Measurements from ENCODE around the gene LCORL. TPM values are rescaled to one million over a fixed set of nuclear protein-coding genes. Genes with fewer than 3 reads are reported as not detected.
A peak's percentile ranks its signal among the peaks of the same experiment; 100 is the strongest.

LCORL gene
- polyA plus RNA-seq, 4 donors, result 4.2 to 23.2 (median 9.5) TPM

DNA sequence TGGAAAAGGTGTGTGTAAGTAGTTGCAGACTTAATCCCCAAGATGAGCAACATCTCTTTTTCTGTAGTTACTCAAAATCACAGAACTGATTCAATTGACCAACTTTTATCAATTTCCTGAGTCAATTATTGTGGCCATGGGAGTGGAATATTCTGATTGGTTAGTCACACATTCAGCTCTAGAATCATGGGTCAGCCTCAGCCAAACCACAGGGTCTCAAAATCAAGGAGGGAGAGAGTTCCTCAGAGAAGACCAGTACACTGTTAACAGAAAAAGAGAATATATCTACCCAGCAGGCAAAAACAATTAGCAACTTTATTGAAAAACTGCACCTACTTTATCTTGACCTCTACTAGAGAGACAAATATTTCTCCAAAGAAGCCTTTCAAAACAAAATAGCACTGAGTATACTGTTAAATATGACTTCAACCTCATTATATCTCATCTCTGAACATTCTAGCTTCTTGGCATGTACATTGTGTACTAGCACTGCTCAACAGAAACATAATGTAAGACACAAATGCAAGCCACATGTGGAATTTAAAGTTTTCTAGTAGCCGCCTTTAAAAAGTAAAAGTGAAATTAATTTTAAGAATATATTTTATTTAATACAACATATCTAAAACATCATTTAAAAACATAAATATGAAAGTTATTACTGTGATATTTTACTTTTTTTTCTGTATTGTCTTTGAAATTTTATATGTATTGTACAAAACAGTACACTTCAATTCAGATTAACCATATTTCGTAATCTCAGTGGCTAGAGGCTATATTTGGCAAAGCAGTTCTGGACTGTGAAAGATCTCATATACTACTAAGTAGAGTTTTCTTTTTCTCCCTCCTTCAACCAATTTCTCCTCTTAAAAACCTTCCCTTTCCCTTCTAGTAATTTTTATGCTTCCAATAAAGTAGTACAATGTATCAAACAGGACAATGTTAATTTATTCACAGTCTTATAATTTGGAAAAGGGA is 11.8 kb upstream of the LCORL start:
- Histone ChIP-seq H3K4me1 (ENCODE audit: control insufficient read depth in 3 of 3, insufficient read depth in 2 of 3, low read depth in 1 of 3, low read length in 2 of 3) (no peaks in the 10 kb centered on the region), H3K36me3 (ENCODE audit: control insufficient read depth in 3 of 3, insufficient read depth in 2 of 3, low read depth in 1 of 3, low read length in 3 of 3) (no peaks in the 10 kb centered on the region), H3K27me3 (ENCODE audit: control insufficient read depth in 3 of 3, insufficient read depth in 3 of 3, low read length in 3 of 3) (peaks cover 0 to 2% (median 0%) of the 10 kb centered on the region in 3 donors), H3K9me3 (ENCODE audit: control insufficient read depth in 2 of 2, insufficient read depth in 1 of 2, low read depth in 1 of 2, low read length in 1 of 2) (no peaks in the 10 kb centered on the region), H3K4me3 (ENCODE audit: low read depth in 1 of 3, low read length in 3 of 3) (no peak overlapping the region), H3K27ac (ENCODE audit: low read depth in 1 of 3, low read length in 2 of 3) (no peak overlapping the region)
- no peak for DNase-seq
- 87 to 93% (median 91%) methylated on average over 2 of the region's 2 CpGs for WGBS, 3 donors
- no peak for FAIRE-seq

DNA sequence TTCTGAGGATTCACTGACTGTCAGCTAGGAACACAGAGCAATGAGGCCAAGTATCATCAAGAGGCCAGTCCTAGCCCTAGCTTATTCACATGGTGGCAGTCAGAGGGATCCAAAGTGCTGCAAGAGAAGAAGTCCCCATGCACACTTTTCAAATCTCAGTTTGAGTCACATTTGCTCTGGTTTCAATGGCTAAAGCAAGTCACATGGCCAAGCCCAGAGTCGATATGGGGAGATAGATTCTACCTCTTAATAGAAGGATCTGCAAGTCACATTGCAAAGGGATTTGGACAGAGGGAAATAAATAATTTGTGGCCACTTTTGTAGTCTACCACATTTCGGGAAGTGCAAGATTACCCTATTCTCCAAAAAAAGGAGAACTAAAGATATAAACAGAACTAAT is 3.7 kb upstream of the LCORL start:
- Histone ChIP-seq H3K9me3 (ENCODE audit: control insufficient read depth in 2 of 2, insufficient read depth in 1 of 2, low read depth in 1 of 2, low read length in 1 of 2) (no peaks in the 10 kb centered on the region), H3K4me1 (ENCODE audit: control insufficient read depth in 3 of 3, insufficient read depth in 2 of 3, low read depth in 1 of 3, low read length in 2 of 3) (no peaks in the 10 kb centered on the region), H3K4me3 (ENCODE audit: low read depth in 1 of 3, low read length in 3 of 3) (no peak overlapping the region), H3K36me3 (ENCODE audit: control insufficient read depth in 3 of 3, insufficient read depth in 2 of 3, low read depth in 1 of 3, low read length in 3 of 3) (no peaks in the 10 kb centered on the region), H3K27me3 (ENCODE audit: control insufficient read depth in 3 of 3, insufficient read depth in 3 of 3, low read length in 3 of 3) (peaks cover 0 to 1% (median 0%) of the 10 kb centered on the region in 3 donors), H3K27ac (ENCODE audit: low read depth in 1 of 3, low read length in 2 of 3) (no peak overlapping the region)
- FAIRE-seq (no peak), DNase-seq (no peak)
- WGBS, 3 donors, result 78 to 94% (median 85%) methylated on average over 2 of the region's 2 CpGs

DNA sequence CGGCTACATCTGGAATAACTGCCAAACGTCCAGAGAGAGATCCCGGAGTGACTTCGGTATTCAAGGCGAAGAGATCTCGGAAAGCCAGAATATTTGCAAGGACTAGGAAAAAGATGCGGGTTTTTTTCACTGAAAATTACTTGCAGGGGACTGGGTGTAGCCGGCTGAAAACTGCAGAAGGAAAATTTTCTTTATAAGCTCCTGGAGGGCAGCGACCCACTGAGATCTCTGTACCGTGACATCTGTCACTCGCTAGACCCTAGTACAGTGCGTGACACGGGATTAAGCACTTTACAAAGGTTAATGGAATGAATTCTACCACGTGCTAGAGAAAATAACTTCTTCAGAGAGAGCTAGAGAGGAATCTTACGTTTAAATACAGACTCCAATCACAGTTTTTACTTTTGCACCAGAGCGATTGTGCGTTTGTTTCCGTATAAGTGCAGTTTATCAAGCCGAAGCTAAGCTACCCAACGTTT is 1.1 kb upstream of the LCORL start:
- Histone ChIP-seq H3K27ac (ENCODE audit: low read depth in 1 of 3, low read length in 2 of 3) (peak overlapping the region; percentile 91 to 94 (median 94)), H3K9me3 (ENCODE audit: control insufficient read depth in 2 of 2, insufficient read depth in 1 of 2, low read depth in 1 of 2, low read length in 1 of 2) (no peaks in the 10 kb centered on the region)
- FAIRE-seq, result no peak

DNA sequence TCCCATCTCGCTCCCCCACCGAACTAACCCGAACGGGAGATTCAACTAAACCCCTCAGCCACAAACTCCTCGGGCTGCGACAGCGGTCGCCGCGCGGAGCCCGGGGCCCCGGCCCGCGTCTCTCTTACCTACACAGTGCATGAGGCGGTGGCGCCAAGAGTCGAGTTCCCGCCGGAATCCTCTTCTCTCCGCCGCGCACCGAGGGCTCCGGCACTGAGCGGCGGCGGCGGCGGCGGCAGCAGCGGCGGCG is 160 bp downstream of the LCORL start:
- Histone ChIP-seq H3K4me3 (ENCODE audit: low read depth in 1 of 3, low read length in 3 of 3) (peak overlapping the region; percentile 66 to 94 (median 94)), H3K27me3 (ENCODE audit: control insufficient read depth in 3 of 3, insufficient read depth in 3 of 3, low read length in 3 of 3) (no peaks in the 10 kb centered on the region), H3K4me1 (ENCODE audit: control insufficient read depth in 3 of 3, insufficient read depth in 2 of 3, low read depth in 1 of 3, low read length in 2 of 3) (no peaks in the 10 kb centered on the region), H3K9me3 (ENCODE audit: control insufficient read depth in 2 of 2, insufficient read depth in 1 of 2, low read depth in 1 of 2, low read length in 1 of 2) (no peaks in the 10 kb centered on the region), H3K27ac (ENCODE audit: low read depth in 1 of 3, low read length in 2 of 3) (peak overlapping the region; percentile 91 to 94 (median 94)), H3K36me3 (ENCODE audit: control insufficient read depth in 3 of 3, insufficient read depth in 2 of 3, low read depth in 1 of 3, low read length in 3 of 3) (no peaks in the 10 kb centered on the region)
- DNase-seq (no peak), FAIRE-seq (no peak)
- WGBS, 3 donors, result 0 to 2% (median 0%) methylated on average over 31 to 34 of the region's 34 CpGs

More for the DNA sequence above, 1.1 kb upstream of the LCORL start:
- Histone ChIP-seq H3K36me3 (ENCODE audit: control insufficient read depth in 3 of 3, insufficient read depth in 2 of 3, low read depth in 1 of 3, low read length in 3 of 3) (no peaks in the 10 kb centered on the region), H3K4me3 (ENCODE audit: low read depth in 1 of 3, low read length in 3 of 3) (peak overlapping the region; percentile 60 to 94 (median 66)), H3K27me3 (ENCODE audit: control insufficient read depth in 3 of 3, insufficient read depth in 3 of 3, low read length in 3 of 3) (no peaks in the 10 kb centered on the region), H3K4me1 (ENCODE audit: control insufficient read depth in 3 of 3, insufficient read depth in 2 of 3, low read depth in 1 of 3, low read length in 2 of 3) (no peaks in the 10 kb centered on the region)
- DNase-seq, result peak in 1 of 2 donors; percentile 42
- WGBS, 3 donors, result 1% methylated on average over 20 of the region's 20 CpGs

DNA sequence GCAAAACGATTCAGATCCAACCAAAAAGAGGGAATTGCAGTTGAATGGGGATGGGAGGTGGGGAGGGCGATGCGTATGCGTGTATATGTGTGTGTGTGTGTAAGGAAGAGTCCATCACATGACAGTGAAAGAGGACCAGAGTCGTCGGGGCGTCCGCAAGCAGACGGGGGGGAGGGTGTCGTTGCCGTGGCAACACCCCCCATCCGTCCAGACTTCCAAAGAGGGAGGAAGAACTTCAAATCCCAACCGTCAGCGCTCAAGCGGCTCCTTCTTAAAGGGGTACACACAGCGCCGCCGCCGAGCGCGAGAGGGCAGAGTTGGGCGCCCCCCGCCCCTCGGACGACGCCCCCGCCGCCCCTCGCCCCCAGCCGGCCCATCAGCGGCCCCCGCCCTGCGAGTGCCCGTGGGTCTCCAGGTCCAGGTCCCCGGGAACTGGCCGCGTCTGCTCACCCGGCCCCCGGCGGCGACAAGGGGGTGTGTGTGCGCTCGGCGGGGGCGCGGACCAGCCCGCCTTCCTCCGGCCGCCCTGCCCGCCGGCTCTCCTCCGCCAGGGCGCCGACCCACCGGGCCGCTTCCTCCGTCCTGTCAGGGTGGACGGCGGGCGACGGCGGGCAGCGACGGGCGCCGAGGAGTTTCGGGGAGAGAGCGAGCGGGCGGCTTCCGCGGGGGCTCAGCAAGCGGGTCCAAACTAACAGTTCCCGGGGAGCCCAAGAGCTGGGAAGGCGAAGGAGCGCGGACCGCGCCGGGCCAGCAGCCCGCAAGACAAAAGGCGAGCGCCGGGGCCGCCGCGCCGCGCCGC is 685 bp downstream of the LCORL start:
- Histone ChIP-seq H3K27ac (ENCODE audit: low read depth in 1 of 3, low read length in 2 of 3) (peak overlapping the region; percentile 91 to 94 (median 94)), H3K36me3 (ENCODE audit: control insufficient read depth in 3 of 3, insufficient read depth in 2 of 3, low read depth in 1 of 3, low read length in 3 of 3) (no peaks in the 10 kb centered on the region), H3K27me3 (ENCODE audit: control insufficient read depth in 3 of 3, insufficient read depth in 3 of 3, low read length in 3 of 3) (no peaks in the 10 kb centered on the region), H3K4me1 (ENCODE audit: control insufficient read depth in 3 of 3, insufficient read depth in 2 of 3, low read depth in 1 of 3, low read length in 2 of 3) (no peaks in the 10 kb centered on the region), H3K9me3 (ENCODE audit: control insufficient read depth in 2 of 2, insufficient read depth in 1 of 2, low read depth in 1 of 2, low read length in 1 of 2) (no peaks in the 10 kb centered on the region), H3K4me3 (ENCODE audit: low read depth in 1 of 3, low read length in 3 of 3) (peak overlapping the region; percentile 66 to 94 (median 94))
- no peak for FAIRE-seq
- peak; percentile 51 to 82 for DNase-seq
- WGBS, 3 donors, result 0 to 1% (median 1%) methylated on average over 65 to 90 of the region's 90 CpGs

DNA sequence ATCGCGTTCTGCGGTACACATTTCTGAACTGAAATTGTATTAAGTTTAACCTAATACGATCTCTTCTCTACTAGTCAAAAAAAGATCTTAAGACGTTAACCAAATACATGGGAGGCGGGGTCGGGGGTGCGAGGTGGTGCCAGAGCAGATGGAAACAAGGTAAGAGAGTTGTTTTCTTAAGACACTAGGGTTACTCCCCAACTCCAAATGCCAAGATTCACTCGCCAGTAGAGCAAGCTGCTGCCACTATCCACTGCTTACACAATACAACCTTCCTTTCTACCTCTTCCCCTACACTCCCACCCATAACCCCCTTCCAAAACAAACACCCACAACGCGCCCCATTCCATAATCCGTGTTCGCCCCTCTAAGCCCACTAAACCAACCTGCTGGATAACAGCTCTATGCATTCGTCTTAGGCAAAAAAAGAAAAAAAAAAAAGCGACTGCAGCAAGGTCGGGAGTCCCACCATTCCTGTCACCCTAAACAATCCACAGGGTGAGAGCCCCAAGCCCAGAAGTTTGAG is 1.3 kb downstream of the LCORL start:
- no peak for FAIRE-seq

DNA sequence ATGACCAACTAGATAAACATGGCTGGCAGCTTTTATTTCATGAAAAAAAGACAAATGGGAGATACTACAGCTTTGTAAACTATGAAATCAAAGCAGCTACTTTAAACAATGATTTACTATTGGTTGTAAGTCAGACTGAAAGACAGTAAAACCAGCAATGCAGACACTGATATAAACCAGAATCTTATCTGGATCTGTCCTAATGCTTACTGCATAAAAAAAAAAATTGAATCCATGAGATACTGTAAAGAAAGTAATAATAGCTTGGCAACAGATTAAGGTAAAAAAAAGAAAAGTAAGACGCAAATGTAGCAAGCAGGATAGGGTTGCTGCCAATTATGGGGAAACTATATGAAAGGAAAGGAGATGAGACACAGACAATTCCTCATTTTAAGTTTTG is 7.3 kb downstream of the LCORL start:
- no peak overlapping the region for H3K4me3 ChIP-seq (ENCODE audit: low read depth in 1 of 3, low read length in 3 of 3)
- DNase-seq, result no peak
- FAIRE-seq, result no peak
- H3K27ac ChIP-seq (ENCODE audit: low read depth in 1 of 3, low read length in 2 of 3), result no peak overlapping the region
- H3K27me3 ChIP-seq (ENCODE audit: control insufficient read depth in 3 of 3, insufficient read depth in 3 of 3, low read length in 3 of 3), result no peaks in the 10 kb centered on the region
- no peaks in the 10 kb centered on the region for H3K9me3 ChIP-seq (ENCODE audit: control insufficient read depth in 2 of 2, insufficient read depth in 1 of 2, low read depth in 1 of 2, low read length in 1 of 2)
- peaks cover 0 to 3% (median 0%) of the 10 kb centered on the region in 3 donors for H3K36me3 ChIP-seq (ENCODE audit: control insufficient read depth in 3 of 3, insufficient read depth in 2 of 3, low read depth in 1 of 3, low read length in 3 of 3)
- 26 to 63% (median 48%) methylated on average over 1 of the region's 1 CpG for WGBS, 3 donors
- H3K4me1 ChIP-seq (ENCODE audit: control insufficient read depth in 3 of 3, insufficient read depth in 2 of 3, low read depth in 1 of 3, low read length in 2 of 3), result peaks cover 2 to 13% (median 3%) of the 10 kb centered on the region in 3 donors

More for the DNA sequence above, 1.3 kb downstream of the LCORL start:
- 1 to 4% (median 4%) methylated on average over 16 of the region's 16 CpGs for WGBS, 3 donors
- peaks cover 0 to 3% (median 0%) of the 10 kb centered on the region in 3 donors for H3K4me1 ChIP-seq (ENCODE audit: control insufficient read depth in 3 of 3, insufficient read depth in 2 of 3, low read depth in 1 of 3, low read length in 2 of 3)
- H3K27ac ChIP-seq (ENCODE audit: low read depth in 1 of 3, low read length in 2 of 3), result peak overlapping the region in 2 of 3 donors; percentile 94
- peak overlapping the region; percentile 66 to 94 (median 94) for H3K4me3 ChIP-seq (ENCODE audit: low read depth in 1 of 3, low read length in 3 of 3)
- DNase-seq, result peak in 1 of 2 donors; percentile 31
- no peaks in the 10 kb centered on the region for H3K27me3 ChIP-seq (ENCODE audit: control insufficient read depth in 3 of 3, insufficient read depth in 3 of 3, low read length in 3 of 3)
- H3K9me3 ChIP-seq (ENCODE audit: control insufficient read depth in 2 of 2, insufficient read depth in 1 of 2, low read depth in 1 of 2, low read length in 1 of 2), result no peaks in the 10 kb centered on the region
- H3K36me3 ChIP-seq (ENCODE audit: control insufficient read depth in 3 of 3, insufficient read depth in 2 of 3, low read depth in 1 of 3, low read length in 3 of 3), result no peaks in the 10 kb centered on the region

DNA sequence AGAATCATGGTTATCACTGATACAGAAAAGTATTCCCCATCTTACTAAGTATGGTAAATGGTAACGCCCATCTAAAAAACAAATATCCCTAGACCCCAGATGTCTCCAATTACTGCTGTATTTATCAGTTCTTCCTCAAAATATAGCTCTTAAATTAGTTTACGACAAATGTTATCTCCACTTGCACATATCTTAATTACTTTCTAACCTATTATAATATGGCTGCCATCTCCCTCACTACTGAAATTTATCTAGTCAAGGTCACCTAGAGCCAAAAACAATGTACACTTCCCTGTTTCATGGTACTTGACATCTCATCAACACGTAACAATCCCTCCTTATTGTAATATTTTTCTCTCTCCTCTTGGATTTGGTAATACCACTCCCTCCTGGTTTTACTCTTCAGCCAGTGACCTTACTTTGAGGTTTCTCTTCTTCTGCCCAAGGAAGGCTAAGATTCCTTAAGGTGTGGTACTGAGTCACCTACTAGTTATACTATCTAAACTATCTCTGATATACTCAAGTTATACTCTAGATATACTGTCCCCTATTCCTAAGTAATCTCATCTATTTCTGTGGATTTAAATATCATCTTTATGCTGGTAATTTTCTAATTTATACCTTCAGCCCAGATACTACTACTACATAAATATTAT is 8.6 kb downstream of the LCORL start:
- no peaks in the 10 kb centered on the region for H3K27me3 ChIP-seq (ENCODE audit: control insufficient read depth in 3 of 3, insufficient read depth in 3 of 3, low read length in 3 of 3)
- no peak overlapping the region for H3K4me3 ChIP-seq (ENCODE audit: low read depth in 1 of 3, low read length in 3 of 3)
- peak in 1 of 2 donors; percentile 8 for DNase-seq
- no peak overlapping the region for H3K27ac ChIP-seq (ENCODE audit: low read depth in 1 of 3, low read length in 2 of 3)
- H3K9me3 ChIP-seq (ENCODE audit: control insufficient read depth in 2 of 2, insufficient read depth in 1 of 2, low read depth in 1 of 2, low read length in 1 of 2), result no peaks in the 10 kb centered on the region
- no peak for FAIRE-seq
- peaks cover 0 to 3% (median 0%) of the 10 kb centered on the region in 3 donors for H3K36me3 ChIP-seq (ENCODE audit: control insufficient read depth in 3 of 3, insufficient read depth in 2 of 3, low read depth in 1 of 3, low read length in 3 of 3)
- H3K4me1 ChIP-seq (ENCODE audit: control insufficient read depth in 3 of 3, insufficient read depth in 2 of 3, low read depth in 1 of 3, low read length in 2 of 3), result peaks cover 2 to 13% (median 3%) of the 10 kb centered on the region in 3 donors
- 35 to 73% (median 53%) methylated on average over 3 of the region's 3 CpGs for WGBS, 3 donors

All from small intestine (tissue), 7 donors.